ENCODE results near the gene BTG4. TPM values are rescaled to one million over a fixed set of nuclear protein-coding genes. Genes with fewer than 3 reads are reported as not detected.
A peak's percentile ranks its signal among the peaks of the same experiment; 100 is the strongest.

BTG4 gene
- total RNA-seq, 1 donor from 2014 or later = not detected

- ATAC-seq = no peak
These were observed 50.5 kb downstream of the BTG4 start for GRCh38 chr11:111461460-111462235.

GRCh38 chr11:111460856-111461255, 51.3 kb downstream of the BTG4 start:
- intact Hi-C loops (cut with DNase I) = no loop called here
- ATAC-seq = no peak

More at GRCh38 chr11:111461460-111462235, 50.5 kb downstream of the BTG4 start:
- no peak for DNase-seq (ENCODE audit: missing footprints)
- intact Hi-C loops (cut with DNase I) = no loop called here

GRCh38 chr11:111460340-111460739, 51.8 kb downstream of the BTG4 start:
- no peak for DNase-seq (ENCODE audit: missing footprints)
- ATAC-seq = no peak
- intact Hi-C loops (cut with DNase I) = no loop called here

More at GRCh38 chr11:111460856-111461255, 51.3 kb downstream of the BTG4 start:
- no peak for DNase-seq (ENCODE audit: missing footprints)

- no peak for DNase-seq (ENCODE audit: missing footprints)
- no peak for ATAC-seq
- intact Hi-C loops (cut with DNase I) = loop anchor here (10.0 kb wide), 1 partner anchor 385 kb away; no protein-coding TSS in a partner anchor
These were observed 52.5 kb downstream of the BTG4 start for GRCh38 chr11:111459506-111460270.

- no peak for ATAC-seq
- DNase-seq (ENCODE audit: missing footprints) = no peak
- intact Hi-C loops (cut with DNase I) = loop anchor here (10.0 kb wide), 1 partner anchor 387 kb away; no protein-coding TSS in a partner anchor
These were observed 54.3 kb downstream of the BTG4 start for GRCh38 chr11:111457731-111458368.

- DNase-seq (ENCODE audit: missing footprints) = no peak
- intact Hi-C loops (cut with DNase I) = loop anchor here (10.0 kb wide), 1 partner anchor 388 kb away; no protein-coding TSS in a partner anchor
These were observed 55.1 kb downstream of the BTG4 start for GRCh38 chr11:111456859-111457730.

GRCh38 chr11:111456086-111456858, 55.9 kb downstream of the BTG4 start:
- ATAC-seq (no peak), DNase-seq (ENCODE audit: missing footprints) (no peak)
- intact Hi-C loops (cut with DNase I) = loop anchor here (10.0 kb wide), 1 partner anchor 389 kb away; no protein-coding TSS in a partner anchor

More at GRCh38 chr11:111456859-111457730, 55.1 kb downstream of the BTG4 start:
- no peak for ATAC-seq

- ATAC-seq = no peak
- no peak for DNase-seq (ENCODE audit: missing footprints)
- intact Hi-C loops (cut with DNase I) = loop anchor here (10.0 kb wide), 1 partner anchor 389 kb away; no protein-coding TSS in a partner anchor
These were observed 56.7 kb downstream of the BTG4 start for GRCh38 chr11:111455291-111456085.

GRCh38 chr11:111454561-111455192, 57.5 kb downstream of the BTG4 start:
- ATAC-seq (peak; percentile 23), DNase-seq (ENCODE audit: missing footprints) (no peak)
- intact Hi-C loops (cut with DNase I) = loop anchor here (10.0 kb wide), 1 partner anchor 390 kb away; no protein-coding TSS in a partner anchor

- intact Hi-C loops (cut with DNase I) = loop anchor here (10.0 kb wide), 1 partner anchor 392 kb away; no protein-coding TSS in a partner anchor
- DNase-seq (ENCODE audit: missing footprints) = no peak
- no peak for ATAC-seq
These were observed 59.2 kb downstream of the BTG4 start for GRCh38 chr11:111452817-111453552.

GRCh38 chr11:111452146-111452545, 60.0 kb downstream of the BTG4 start:
- intact Hi-C loops (cut with DNase I) = loop anchor here (10.0 kb wide), 1 partner anchor 393 kb away; no protein-coding TSS in a partner anchor
- DNase-seq (ENCODE audit: missing footprints) = no peak
- ATAC-seq = no peak

GRCh38 chr11:111450480-111451320, 61.5 kb downstream of the BTG4 start:
- DNase-seq (ENCODE audit: missing footprints) (no peak), ATAC-seq (no peak)
- intact Hi-C loops (cut with DNase I) = loop anchor here (10.0 kb wide), 1 partner anchor 394 kb away; no protein-coding TSS in a partner anchor

- ATAC-seq (no peak), DNase-seq (ENCODE audit: missing footprints) (no peak)
- intact Hi-C loops (cut with DNase I) = loop anchor here (10.0 kb wide), 1 partner anchor 395 kb away; no protein-coding TSS in a partner anchor
These were observed 62.3 kb downstream of the BTG4 start for GRCh38 chr11:111449696-111450479.

All from Right ventricle myocardium inferior (tissue), 1 donor.